Measurements from ENCODE around the gene JPH2.

Gene JPH2

DNA sequence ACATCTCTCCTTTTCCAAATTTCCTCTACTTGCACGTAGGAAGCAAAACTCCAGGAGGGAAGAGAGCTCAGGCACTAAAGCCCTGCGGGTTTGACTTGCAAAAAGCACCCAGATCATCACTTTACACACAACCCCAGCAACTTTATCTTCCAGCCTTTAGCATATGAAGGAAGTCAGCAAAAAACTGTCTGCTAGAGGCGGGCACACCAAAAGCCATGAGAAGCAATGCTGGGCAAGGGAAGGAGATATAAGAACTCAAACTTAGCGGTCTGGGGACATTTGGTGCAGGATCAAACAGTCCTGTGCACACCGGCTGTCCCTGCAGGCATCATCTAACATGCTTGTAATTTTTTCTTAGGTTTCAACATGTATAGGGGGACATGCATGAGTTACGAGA is 113.3 kb downstream of the JPH2 start:
- TF ChIP-seq GABPA (IDR thresholded peaks at IDR 0.05; ENCODE audit: low read depth): no peak
- TF ChIP-seq, protein P1, sequence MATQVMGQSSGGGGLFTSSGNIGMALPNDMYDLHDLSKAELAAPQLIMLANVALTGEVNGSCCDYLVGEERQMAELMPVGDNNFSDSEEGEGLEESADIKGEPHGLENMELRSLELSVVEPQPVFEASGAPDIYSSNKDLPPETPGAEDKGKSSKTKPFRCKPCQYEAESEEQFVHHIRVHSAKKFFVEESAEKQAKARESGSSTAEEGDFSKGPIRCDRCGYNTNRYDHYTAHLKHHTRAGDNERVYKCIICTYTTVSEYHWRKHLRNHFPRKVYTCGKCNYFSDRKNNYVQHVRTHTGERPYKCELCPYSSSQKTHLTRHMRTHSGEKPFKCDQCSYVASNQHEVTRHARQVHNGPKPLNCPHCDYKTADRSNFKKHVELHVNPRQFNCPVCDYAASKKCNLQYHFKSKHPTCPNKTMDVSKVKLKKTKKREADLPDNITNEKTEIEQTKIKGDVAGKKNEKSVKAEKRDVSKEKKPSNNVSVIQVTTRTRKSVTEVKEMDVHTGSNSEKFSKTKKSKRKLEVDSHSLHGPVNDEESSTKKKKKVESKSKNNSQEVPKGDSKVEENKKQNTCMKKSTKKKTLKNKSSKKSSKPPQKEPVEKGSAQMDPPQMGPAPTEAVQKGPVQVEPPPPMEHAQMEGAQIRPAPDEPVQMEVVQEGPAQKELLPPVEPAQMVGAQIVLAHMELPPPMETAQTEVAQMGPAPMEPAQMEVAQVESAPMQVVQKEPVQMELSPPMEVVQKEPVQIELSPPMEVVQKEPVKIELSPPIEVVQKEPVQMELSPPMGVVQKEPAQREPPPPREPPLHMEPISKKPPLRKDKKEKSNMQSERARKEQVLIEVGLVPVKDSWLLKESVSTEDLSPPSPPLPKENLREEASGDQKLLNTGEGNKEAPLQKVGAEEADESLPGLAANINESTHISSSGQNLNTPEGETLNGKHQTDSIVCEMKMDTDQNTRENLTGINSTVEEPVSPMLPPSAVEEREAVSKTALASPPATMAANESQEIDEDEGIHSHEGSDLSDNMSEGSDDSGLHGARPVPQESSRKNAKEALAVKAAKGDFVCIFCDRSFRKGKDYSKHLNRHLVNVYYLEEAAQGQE (IDR thresholded peaks at IDR 0.05; ENCODE audit: insufficient replicate concordance, low read depth): no peak
- TF ChIP-seq, protein P2, sequence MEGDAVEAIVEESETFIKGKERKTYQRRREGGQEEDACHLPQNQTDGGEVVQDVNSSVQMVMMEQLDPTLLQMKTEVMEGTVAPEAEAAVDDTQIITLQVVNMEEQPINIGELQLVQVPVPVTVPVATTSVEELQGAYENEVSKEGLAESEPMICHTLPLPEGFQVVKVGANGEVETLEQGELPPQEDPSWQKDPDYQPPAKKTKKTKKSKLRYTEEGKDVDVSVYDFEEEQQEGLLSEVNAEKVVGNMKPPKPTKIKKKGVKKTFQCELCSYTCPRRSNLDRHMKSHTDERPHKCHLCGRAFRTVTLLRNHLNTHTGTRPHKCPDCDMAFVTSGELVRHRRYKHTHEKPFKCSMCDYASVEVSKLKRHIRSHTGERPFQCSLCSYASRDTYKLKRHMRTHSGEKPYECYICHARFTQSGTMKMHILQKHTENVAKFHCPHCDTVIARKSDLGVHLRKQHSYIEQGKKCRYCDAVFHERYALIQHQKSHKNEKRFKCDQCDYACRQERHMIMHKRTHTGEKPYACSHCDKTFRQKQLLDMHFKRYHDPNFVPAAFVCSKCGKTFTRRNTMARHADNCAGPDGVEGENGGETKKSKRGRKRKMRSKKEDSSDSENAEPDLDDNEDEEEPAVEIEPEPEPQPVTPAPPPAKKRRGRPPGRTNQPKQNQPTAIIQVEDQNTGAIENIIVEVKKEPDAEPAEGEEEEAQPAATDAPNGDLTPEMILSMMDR (IDR thresholded peaks at IDR 0.05; ENCODE audit: insufficient read depth, low read length): no peak
- no peak for TF ChIP-seq SPI1 (IDR thresholded peaks at IDR 0.05; ENCODE audit: borderline replicate concordance, low read depth)
- no peak for TF ChIP-seq POLR2AphosphoS5 (IDR thresholded peaks at IDR 0.05; ENCODE audit: low read depth)
- Histone ChIP-seq H3K27me3 (ENCODE audit: insufficient read depth, poor library complexity, severe bottlenecking) (no peaks in the 10 kb centered on the region), H3K27ac (replicated peaks) (peak overlapping the region; percentile 81; the same call in 1 of the 2 replicates), H3K4me3 (replicated peaks; ENCODE audit: insufficient read depth, low read length) (no peak overlapping the region)
- DNase-seq (ENCODE audit: low read depth in 1 of 2, low spot score in 1 of 2): no peak

DNA sequence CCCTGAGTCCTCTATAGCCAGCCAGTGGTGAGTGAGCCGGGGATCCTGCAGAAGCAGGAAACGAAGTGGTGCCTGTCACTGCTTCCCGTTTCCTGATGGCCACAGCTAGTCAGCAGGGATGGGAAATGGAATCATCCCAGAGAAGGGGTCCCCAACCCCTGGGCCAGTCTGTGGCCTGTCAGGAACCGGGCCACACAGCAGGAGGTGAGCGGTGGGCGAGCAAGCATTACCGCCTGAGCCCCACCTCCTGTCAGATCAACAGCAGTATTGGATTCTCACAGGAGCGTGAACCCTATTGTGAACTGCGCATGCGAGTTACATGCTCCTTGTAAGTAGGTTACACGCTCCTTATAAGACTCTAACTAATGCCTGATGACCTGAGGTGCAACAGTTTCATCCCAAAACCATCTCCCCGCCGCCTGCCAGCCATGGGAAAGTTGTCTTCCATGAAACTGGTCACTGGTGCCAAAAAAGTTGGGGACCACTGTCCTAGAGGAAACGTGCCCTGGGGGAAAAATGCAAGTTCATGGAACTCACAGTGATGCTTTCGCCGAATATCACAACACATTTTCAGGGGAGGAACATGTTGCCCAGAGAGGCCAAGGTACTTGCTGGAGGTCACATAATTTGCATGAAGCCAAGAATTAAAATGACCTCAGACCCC is 113.8 kb downstream of the JPH2 start:
- H3K4me3 ChIP-seq (replicated peaks; ENCODE audit: insufficient read depth, low read length): no peak overlapping the region
- TF ChIP-seq SPI1 (IDR thresholded peaks at IDR 0.05; ENCODE audit: borderline replicate concordance, low read depth): no peak
- no peak for TF ChIP-seq POLR2AphosphoS5 (IDR thresholded peaks at IDR 0.05; ENCODE audit: low read depth)
- TF ChIP-seq, protein P1 (IDR thresholded peaks at IDR 0.05; ENCODE audit: insufficient replicate concordance, low read depth): no peak
- TF ChIP-seq GABPA (IDR thresholded peaks at IDR 0.05; ENCODE audit: low read depth): no peak
- TF ChIP-seq, protein P2 (IDR thresholded peaks at IDR 0.05; ENCODE audit: insufficient read depth, low read length): no peak
- H3K27ac ChIP-seq (replicated peaks): peak overlapping the region; percentile 31
- H3K27me3 ChIP-seq (ENCODE audit: insufficient read depth, poor library complexity, severe bottlenecking): no peaks in the 10 kb centered on the region
- DNase-seq (ENCODE audit: low read depth in 1 of 2, low spot score in 1 of 2): peak in 1 of 2 experiments; percentile 39

DNA sequence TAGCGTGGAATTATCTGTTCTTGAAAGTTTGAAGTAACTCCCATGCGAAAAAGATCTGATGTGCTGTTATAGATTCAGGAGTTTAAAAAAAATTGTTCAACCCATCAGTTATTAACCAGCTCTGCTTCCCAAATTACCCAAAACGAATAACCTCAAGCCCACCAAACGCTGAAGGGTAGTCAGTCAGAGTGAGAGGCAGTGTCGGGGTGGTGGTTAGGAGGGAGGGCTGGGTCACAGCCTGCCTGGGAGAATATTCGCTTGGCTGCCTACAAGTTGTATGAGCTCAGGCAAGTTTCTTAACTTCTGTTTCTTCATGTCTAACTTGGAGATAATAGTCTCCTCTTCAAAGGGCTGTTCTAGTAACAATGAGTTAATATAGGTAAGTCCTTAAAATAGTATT is 114.6 kb downstream of the JPH2 start:
- peak overlapping the region; percentile 31 for H3K27ac ChIP-seq (replicated peaks)

More for the DNA sequence above, 114.6 kb downstream of the JPH2 start:
- DNase-seq (ENCODE audit: low read depth in 1 of 2, low spot score in 1 of 2): peak in 1 of 2 experiments; percentile 13
- TF ChIP-seq POLR2AphosphoS5 (IDR thresholded peaks at IDR 0.05; ENCODE audit: low read depth) (no peak), GABPA (IDR thresholded peaks at IDR 0.05; ENCODE audit: low read depth) (no peak), SPI1 (IDR thresholded peaks at IDR 0.05; ENCODE audit: borderline replicate concordance, low read depth) (no peak)
- TF ChIP-seq, protein P2 (IDR thresholded peaks at IDR 0.05; ENCODE audit: insufficient read depth, low read length): no peak
- TF ChIP-seq, protein P1 (IDR thresholded peaks at IDR 0.05; ENCODE audit: insufficient replicate concordance, low read depth): no peak
- no peaks in the 10 kb centered on the region for H3K27me3 ChIP-seq (ENCODE audit: insufficient read depth, poor library complexity, severe bottlenecking)
- H3K4me3 ChIP-seq (replicated peaks; ENCODE audit: insufficient read depth, low read length): no peak overlapping the region

All from HL-60 (cell line).